Karpas-422 (cell line): ENCODE results near the gene TBX18. TPM values are rescaled to one million over a fixed set of nuclear protein-coding genes. Genes with fewer than 3 reads are reported as not detected.
A peak's percentile ranks its signal among the peaks of the same experiment; 100 is the strongest.

Source experiments
- DNase-seq: peaks from one replicate; pipeline ENCODE4 v3.0.0-alpha.2; 2015
- H2AFZ ChIP-seq: fragments of 200-600 bp; sonication (generic); 2 replicates; pipeline ENCODE4 v1.6.1; 2014; ENCODE audit warnings: antibody characterized with exemption, low read length, mixed read lengths
- H3K27ac ChIP-seq: fragments of 200-600 bp; sonication (generic); 2 replicates; pipeline ENCODE4 v1.5.1; 2014; ENCODE audit warnings: mild to moderate bottlenecking, low read length, moderate library complexity
- H3K27me3 ChIP-seq: fragments of 200-600 bp; sonication (generic); 2 replicates; pipeline ENCODE4 v1.6.1; 2014; ENCODE audit warnings: low read length, mixed read lengths
- H3K36me3 ChIP-seq: fragments of 200-600 bp; sonication (generic); 2 replicates; pipeline ENCODE4 v1.6.1; 2014; ENCODE audit warnings: low read length, mixed read lengths; ENCODE audit not compliant: insufficient read depth
- H3K4me1 ChIP-seq: fragments of 200-600 bp; sonication (generic); 2 replicates; pipeline ENCODE4 v1.6.1; 2014; ENCODE audit warnings: mild to moderate bottlenecking, low read length, mixed read lengths
- H3K4me2 ChIP-seq: fragments of 200-600 bp; sonication (generic); 2 replicates; pipeline ENCODE4 v1.6.1; 2014; ENCODE audit warnings: low read length, low read depth, mild to moderate bottlenecking; ENCODE audit not compliant: poor library complexity, severe bottlenecking
- H3K4me3 ChIP-seq: fragments of 200-600 bp; sonication (generic); 2 replicates; pipeline ENCODE4 v1.5.1; 2014; ENCODE audit warnings: mild to moderate bottlenecking, antibody characterized with exemption, low read length, mixed read lengths
- H3K79me2 ChIP-seq: fragments of 200-600 bp; sonication (generic); 2 replicates; pipeline ENCODE4 v1.6.1; 2014; ENCODE audit warnings: mild to moderate bottlenecking, low read length, mixed read lengths
- H3K9ac ChIP-seq: fragments of 200-600 bp; sonication (generic); 2 replicates; pipeline ENCODE4 v1.6.0; 2014; ENCODE audit warnings: low read length
- H3K9me2 ChIP-seq: fragments of 200-600 bp; sonication (generic), shearing (Covaris generic); replicated peaks from 2 replicates; pipeline ENCODE4 v1.6.0; 2014; ENCODE audit warnings: mild to moderate bottlenecking, low read length, moderate library complexity; ENCODE audit not compliant: insufficient read depth
- H3K9me3 ChIP-seq: fragments of 300-700, 200-600 bp; sonication (generic); 2 replicates; pipeline ENCODE4 v1.6.1; 2014; ENCODE audit warnings: low read length, mixed read lengths
- H4K20me1 ChIP-seq: fragments of 200-600 bp; sonication (generic); 2 replicates; pipeline ENCODE4 v1.6.1; 2014; ENCODE audit warnings: mild to moderate bottlenecking, antibody characterized with exemption, low read length, low read depth; ENCODE audit not compliant: insufficient read depth
- total RNA-seq: library from RNA; depleted of rRNA; stranded (reverse); fragments of >200 nt; shearing (Covaris generic); gene quantifications from 2 replicates; pipeline ENCODE4 v1.2.3, GENCODE V29; 2014; ENCODE audit warnings: low replicate concordance

Gene TBX18
- total RNA-seq, 1 experiment from 2014 or later = not detected

DNA sequence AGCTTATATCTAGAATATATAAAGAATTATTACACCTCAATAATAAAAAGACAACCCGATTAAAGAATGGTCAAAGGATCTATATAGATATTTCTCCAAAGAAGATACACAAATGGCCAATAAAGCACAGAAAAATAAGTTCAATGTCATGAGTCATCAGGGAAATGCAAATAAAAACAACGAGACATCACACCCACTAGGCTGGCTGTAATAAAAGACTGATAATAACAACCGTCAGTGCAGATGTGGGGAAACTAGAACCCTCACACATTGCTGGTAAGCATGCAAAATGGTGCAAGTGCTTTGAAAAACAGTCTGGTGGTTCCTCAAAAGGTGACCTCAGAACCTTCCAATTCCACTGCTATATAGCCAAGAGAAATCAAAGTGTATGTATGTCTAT lies 33.0 kb downstream of the TBX18 start:
- DNase-seq = no peak
- no peaks in the 10 kb centered on the region for H3K27me3 ChIP-seq
- H3K9ac ChIP-seq = no peak overlapping the region
- no peak overlapping the region for H2AFZ ChIP-seq
- H3K79me2 ChIP-seq = no peaks in the 10 kb centered on the region
- H4K20me1 ChIP-seq = no peaks in the 10 kb centered on the region
- no peak overlapping the region for H3K27ac ChIP-seq
- H3K4me2 ChIP-seq = no peak overlapping the region
- H3K9me3 ChIP-seq = no peaks in the 10 kb centered on the region
- no peaks in the 10 kb centered on the region for H3K4me1 ChIP-seq
- no peaks in the 10 kb centered on the region for H3K36me3 ChIP-seq
- H3K4me3 ChIP-seq = no peak overlapping the region
- no peaks in the 10 kb centered on the region for H3K9me2 ChIP-seq

DNA sequence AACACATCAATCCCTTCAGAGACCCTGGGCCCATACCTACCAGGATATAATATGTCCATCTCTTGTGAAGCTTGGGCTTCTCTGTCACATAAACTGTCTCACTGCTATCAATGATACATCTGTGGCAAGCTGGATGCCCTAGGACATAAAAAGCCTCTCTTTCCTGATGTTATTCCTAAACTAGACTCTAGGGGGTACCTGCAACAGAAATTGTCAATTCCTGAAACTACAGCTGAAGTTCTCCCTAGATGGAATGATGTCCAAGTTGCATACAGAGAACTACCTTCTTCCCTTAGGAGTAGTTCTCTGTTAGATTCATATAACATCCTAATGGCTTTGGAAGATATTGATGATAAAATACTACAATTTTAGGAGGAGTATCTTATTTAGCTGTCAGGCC lies 35.8 kb downstream of the TBX18 start:
- Histone ChIP-seq H3K4me2 (no peak overlapping the region), H3K79me2 (no peaks in the 10 kb centered on the region)

GRCh38 chr6:84719152-84719551 lies 45.2 kb downstream of the TBX18 start:
- Histone ChIP-seq H3K4me1 (no peaks in the 10 kb centered on the region), H3K27ac (no peak overlapping the region), H2AFZ (no peak overlapping the region), H3K36me3 (no peaks in the 10 kb centered on the region), H4K20me1 (no peaks in the 10 kb centered on the region), H3K9me2 (no peaks in the 10 kb centered on the region), H3K4me3 (no peak overlapping the region), H3K79me2 (no peaks in the 10 kb centered on the region), H3K9me3 (no peaks in the 10 kb centered on the region), H3K4me2 (no peak overlapping the region), H3K9ac (no peak overlapping the region), H3K27me3 (no peaks in the 10 kb centered on the region)
- no peak for DNase-seq

More for the DNA sequence above, 35.8 kb downstream of the TBX18 start:
- H3K27me3 ChIP-seq = no peaks in the 10 kb centered on the region
- H3K9me2 ChIP-seq = no peaks in the 10 kb centered on the region
- no peak overlapping the region for H3K4me3 ChIP-seq
- peak; percentile 46 for DNase-seq
- no peaks in the 10 kb centered on the region for H3K4me1 ChIP-seq
- H3K9me3 ChIP-seq = no peaks in the 10 kb centered on the region
- H3K9ac ChIP-seq = no peak overlapping the region
- H4K20me1 ChIP-seq = no peaks in the 10 kb centered on the region
- H3K27ac ChIP-seq = no peak overlapping the region
- H3K36me3 ChIP-seq = no peaks in the 10 kb centered on the region
- no peak overlapping the region for H2AFZ ChIP-seq

GRCh38 chr6:84718038-84718955 lies 46.1 kb downstream of the TBX18 start:
- H3K4me2 ChIP-seq = no peak overlapping the region
- H3K36me3 ChIP-seq = no peaks in the 10 kb centered on the region
- H3K79me2 ChIP-seq = no peaks in the 10 kb centered on the region
- H3K9me3 ChIP-seq = no peaks in the 10 kb centered on the region
- no peak overlapping the region for H3K27ac ChIP-seq
- H4K20me1 ChIP-seq = no peaks in the 10 kb centered on the region
- no peak overlapping the region for H2AFZ ChIP-seq
- H3K9ac ChIP-seq = no peak overlapping the region
- no peak for DNase-seq
- no peak overlapping the region for H3K4me3 ChIP-seq
- H3K9me2 ChIP-seq = no peaks in the 10 kb centered on the region
- H3K4me1 ChIP-seq = no peaks in the 10 kb centered on the region
- no peaks in the 10 kb centered on the region for H3K27me3 ChIP-seq

- no peaks in the 10 kb centered on the region for H4K20me1 ChIP-seq
- no peaks in the 10 kb centered on the region for H3K4me1 ChIP-seq
- H2AFZ ChIP-seq = no peak overlapping the region
- no peak overlapping the region for H3K27ac ChIP-seq
- DNase-seq = no peak
- H3K27me3 ChIP-seq = no peaks in the 10 kb centered on the region
- H3K9me2 ChIP-seq = no peaks in the 10 kb centered on the region
- H3K4me3 ChIP-seq = no peak overlapping the region
- no peaks in the 10 kb centered on the region for H3K36me3 ChIP-seq
- H3K79me2 ChIP-seq = no peaks in the 10 kb centered on the region
- H3K9ac ChIP-seq = no peak overlapping the region
- H3K4me2 ChIP-seq = no peak overlapping the region
- H3K9me3 ChIP-seq = no peaks in the 10 kb centered on the region
These were observed 55.3 kb downstream of the TBX18 start for GRCh38 chr6:84709121-84709520.

- Histone ChIP-seq H3K27me3 (no peaks in the 10 kb centered on the region), H3K27ac (no peak overlapping the region), H3K4me1 (no peaks in the 10 kb centered on the region)
These were observed 57.2 kb downstream of the TBX18 start for GRCh38 chr6:84707171-84707570.

GRCh38 chr6:84696166-84696565 lies 68.2 kb downstream of the TBX18 start:
- Histone ChIP-seq H3K27ac (no peak overlapping the region), H2AFZ (no peak overlapping the region), H3K9me3 (no peaks in the 10 kb centered on the region), H3K9me2 (no peaks in the 10 kb centered on the region), H4K20me1 (no peaks in the 10 kb centered on the region), H3K4me2 (no peak overlapping the region), H3K79me2 (no peaks in the 10 kb centered on the region), H3K36me3 (no peaks in the 10 kb centered on the region), H3K27me3 (no peaks in the 10 kb centered on the region), H3K4me1 (no peaks in the 10 kb centered on the region), H3K4me3 (no peak overlapping the region), H3K9ac (no peak overlapping the region)
- DNase-seq = no peak

More at GRCh38 chr6:84707171-84707570, 57.2 kb downstream of the TBX18 start:
- Histone ChIP-seq H3K4me2 (no peak overlapping the region), H3K9me2 (no peaks in the 10 kb centered on the region), H3K9ac (no peak overlapping the region), H3K79me2 (no peaks in the 10 kb centered on the region), H3K36me3 (no peaks in the 10 kb centered on the region), H2AFZ (no peak overlapping the region), H3K4me3 (no peak overlapping the region), H3K9me3 (no peaks in the 10 kb centered on the region), H4K20me1 (no peaks in the 10 kb centered on the region)
- no peak for DNase-seq

DNA sequence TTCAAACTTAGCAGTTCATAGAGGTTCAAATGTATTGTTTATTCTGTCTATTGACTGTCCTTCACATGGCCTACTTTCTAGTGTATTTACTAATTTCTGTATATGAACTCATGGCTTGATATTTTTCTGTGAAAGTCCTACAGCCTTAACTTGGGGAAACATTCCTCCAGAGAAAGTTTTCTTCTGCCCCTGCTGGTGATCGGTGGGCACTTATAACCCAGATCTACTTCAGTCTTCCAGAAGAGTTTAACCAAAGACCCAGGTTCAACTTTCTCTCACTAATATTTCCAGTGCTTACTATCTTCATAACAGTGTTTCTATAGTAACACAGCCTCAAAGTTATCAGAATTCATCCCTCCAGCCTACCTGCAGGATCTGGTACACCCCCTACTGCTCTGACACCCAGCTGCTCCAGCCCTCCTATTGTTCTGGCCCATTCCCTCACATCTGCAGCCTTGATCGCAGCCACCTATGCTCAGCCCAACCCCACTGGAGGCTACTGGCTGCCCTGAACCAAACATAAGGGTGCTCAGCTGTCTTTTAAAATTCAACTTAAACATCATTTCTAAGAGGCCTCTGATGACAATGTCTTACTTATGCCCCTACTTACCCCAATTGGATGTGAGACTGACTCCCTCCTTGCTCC lies 72.3 kb downstream of the TBX18 start:
- H3K4me3 ChIP-seq = no peak overlapping the region
- no peaks in the 10 kb centered on the region for H3K9me3 ChIP-seq
- H3K36me3 ChIP-seq = no peaks in the 10 kb centered on the region
- no peak overlapping the region for H3K27ac ChIP-seq
- H3K79me2 ChIP-seq = no peaks in the 10 kb centered on the region
- no peak for DNase-seq
- H3K4me1 ChIP-seq = no peaks in the 10 kb centered on the region
- no peak overlapping the region for H3K4me2 ChIP-seq
- no peak overlapping the region for H3K9ac ChIP-seq
- H2AFZ ChIP-seq = no peak overlapping the region
- no peaks in the 10 kb centered on the region for H4K20me1 ChIP-seq
- H3K27me3 ChIP-seq = no peaks in the 10 kb centered on the region
- no peaks in the 10 kb centered on the region for H3K9me2 ChIP-seq
